Measurements from ENCODE around the gene CD164.

- TF ChIP-seq EP300 (IDR thresholded peaks at IDR 0.05) (no peak), CTCF (IDR thresholded peaks at IDR 0.05) (no peak)
Observed at GRCh38 chr6:109327491-109327890, 54.8 kb downstream of the CD164 start.

Data from tibial nerve (tissue), 4 donors.